H9 (cell line): ENCODE measurements around the gene MUC21. TPM values are rescaled to one million over a fixed set of nuclear protein-coding genes. Genes with fewer than 3 reads are reported as not detected.

Experiments
- DNase-seq: peaks from one replicate; pipeline ENCODE4 v3.0.0-alpha.2; 2017
- H2AFZ ChIP-seq: one replicate; pipeline ENCODE4 v1.6.1; 2013; ENCODE audit warnings: mild to moderate bottlenecking, low read length, control low read depth, moderate library complexity
- H2AK5ac ChIP-seq: 2 replicates; pipeline ENCODE4 v1.6.1; 2013; ENCODE audit warnings: low read length, control low read depth, mixed read lengths; ENCODE audit not compliant: insufficient read length
- H2BK120ac ChIP-seq: one replicate; pipeline ENCODE4 v1.6.1; 2013; ENCODE audit warnings: low read depth, mild to moderate bottlenecking, low read length, control low read depth, inconsistent platforms; ENCODE audit not compliant: poor library complexity, severe bottlenecking
- H2BK12ac ChIP-seq: 2 replicates; pipeline ENCODE4 v1.6.1; 2013; ENCODE audit warnings: low read length, control low read depth, mixed read lengths, low read depth; ENCODE audit not compliant: insufficient read length
- H2BK15ac ChIP-seq: 2 replicates; pipeline ENCODE4 v1.6.1; 2013; ENCODE audit warnings: low read depth, low read length, control low read depth
- H2BK20ac ChIP-seq: one replicate; pipeline ENCODE4 v1.6.1; 2013; ENCODE audit warnings: low read depth, mild to moderate bottlenecking, low read length, control low read depth, inconsistent platforms; ENCODE audit not compliant: poor library complexity, severe bottlenecking
- H2BK5ac ChIP-seq: 2 replicates; pipeline ENCODE4 v1.6.1; 2013; ENCODE audit warnings: low read length, control low read depth, mixed read lengths; ENCODE audit not compliant: insufficient read length
- H3K14ac ChIP-seq: 2 replicates; pipeline ENCODE4 v1.6.1; 2013; ENCODE audit warnings: low read length, control low read depth; ENCODE audit not compliant: insufficient read depth
- H3K18ac ChIP-seq: 2 replicates; pipeline ENCODE4 v1.6.1; 2013; ENCODE audit warnings: low read depth, mild to moderate bottlenecking, mixed read lengths, low read length, control low read depth; ENCODE audit not compliant: insufficient read length
- H3K23ac ChIP-seq: 2 replicates; pipeline ENCODE4 v1.6.1; 2013; ENCODE audit warnings: low read length, control low read depth, mixed read lengths, low read depth; ENCODE audit not compliant: insufficient read length
- H3K23me2 ChIP-seq: 2 replicates; pipeline ENCODE4 v1.6.1; 2013; ENCODE audit warnings: low read depth, mild to moderate bottlenecking, mixed read lengths, low read length, control low read depth; ENCODE audit not compliant: insufficient read length, poor library complexity, severe bottlenecking
- H3K27ac ChIP-seq: 2 replicates; pipeline ENCODE4 v1.5.1; 2013; ENCODE audit warnings: low read length, control low read depth, mixed read lengths, low read depth; ENCODE audit not compliant: insufficient read length
- H3K27me3 ChIP-seq: 2 replicates; pipeline ENCODE4 v1.6.1; 2013; ENCODE audit warnings: low read length, control low read depth, inconsistent platforms; ENCODE audit not compliant: insufficient read depth
- H3K4ac ChIP-seq: 2 replicates; pipeline ENCODE4 v1.6.1; 2013; ENCODE audit warnings: low read depth, mild to moderate bottlenecking, control low read depth, inconsistent platforms, low read length, moderate library complexity
- H3K4me1 ChIP-seq: 2 replicates; pipeline ENCODE4 v1.6.1; 2013; ENCODE audit warnings: low read length, control low read depth, inconsistent platforms; ENCODE audit not compliant: insufficient read depth
- H3K4me2 ChIP-seq: 2 replicates; pipeline ENCODE4 v1.6.1; 2013; ENCODE audit warnings: low read length, control low read depth, mixed read lengths; ENCODE audit not compliant: insufficient read length, insufficient read depth
- H3K56ac ChIP-seq: 2 replicates; pipeline ENCODE4 v1.6.1; 2013; ENCODE audit warnings: low read depth, mild to moderate bottlenecking, mixed read lengths, low read length, control low read depth; ENCODE audit not compliant: insufficient read length
- H3K79me1 ChIP-seq: 2 replicates; pipeline ENCODE4 v1.6.1; 2013; ENCODE audit warnings: low read depth, mild to moderate bottlenecking, moderate library complexity, low read length, control low read depth, inconsistent platforms; ENCODE audit not compliant: insufficient read depth, poor library complexity, severe bottlenecking
- H3K79me2 ChIP-seq: 2 replicates; pipeline ENCODE4 v1.6.1; 2013; ENCODE audit warnings: low read length, control low read depth, inconsistent platforms; ENCODE audit not compliant: insufficient read depth
- H3K9ac ChIP-seq: 2 replicates; pipeline ENCODE4 v1.6.1; 2013; ENCODE audit warnings: low read length, control low read depth, mixed read lengths; ENCODE audit not compliant: insufficient read length; ENCODE audit errors: extremely low read depth
- H3K9me3 ChIP-seq: one replicate; pipeline ENCODE4 v1.6.1; 2013; ENCODE audit warnings: low read depth, low read length, inconsistent platforms; ENCODE audit not compliant: control insufficient read depth
- H3T11ph ChIP-seq: one replicate; pipeline ENCODE4 v1.6.1; 2013; ENCODE audit warnings: mild to moderate bottlenecking, low read length, control low read depth, inconsistent platforms
- H4K20me1 ChIP-seq: one replicate; pipeline ENCODE4 v1.6.1; 2013; ENCODE audit not compliant: control insufficient read depth, insufficient read length, insufficient read depth
- H4K5ac ChIP-seq: 2 replicates; pipeline ENCODE4 v1.6.1; 2013; ENCODE audit warnings: low read depth, mild to moderate bottlenecking, mixed read lengths, low read length, control low read depth; ENCODE audit not compliant: insufficient read length
- H4K8ac ChIP-seq: replicated peaks from 2 replicates; pipeline ENCODE4 v1.6.1; 2013; ENCODE audit warnings: low read length, control low read depth, mixed read lengths, low read depth; ENCODE audit not compliant: insufficient read length
- H4K91ac ChIP-seq: 2 replicates; pipeline ENCODE4 v1.6.1; 2013; ENCODE audit warnings: low read depth, mild to moderate bottlenecking, moderate library complexity, mixed read lengths, low read length, control low read depth; ENCODE audit not compliant: insufficient read length
- H3K27ac Mint-ChIP-seq, 3 experiments: 2 replicates in 2 of 3; 3 replicates in 1 of 3; pipeline ENCODE4 v1.8.0; 2020 to 2021; ENCODE audit warnings: mixed read lengths in 3 of 3, mild to moderate bottlenecking in 1 of 3, moderate library complexity in 1 of 3
- H3K27me3 Mint-ChIP-seq: 2 replicates; pipeline ENCODE4 v1.8.0; 2021; ENCODE audit warnings: low read depth, mild to moderate bottlenecking, moderate library complexity, mixed read lengths
- H3K36me3 Mint-ChIP-seq, 3 experiments: 2 replicates in 2 of 3; 3 replicates in 1 of 3; pipeline ENCODE4 v1.8.0; 2020 to 2021; ENCODE audit warnings: low read depth in 3 of 3, mixed read lengths in 3 of 3; ENCODE audit not compliant: insufficient read depth in 1 of 3
- H3K4me1 Mint-ChIP-seq, 2 experiments: 2 replicates each; pipeline ENCODE4 v1.8.0; 2020; ENCODE audit warnings: mixed read lengths in 2 of 2
- H3K4me3 Mint-ChIP-seq, 2 experiments: 2 replicates in 1 of 2; 3 replicates in 1 of 2; pipeline ENCODE4 v1.8.0; 2020 to 2021; ENCODE audit warnings: mild to moderate bottlenecking in 2 of 2, mixed read lengths in 2 of 2, moderate library complexity in 1 of 2
- H3K9me3 Mint-ChIP-seq, 2 experiments: 2 replicates in 1 of 2; 3 replicates in 1 of 2; pipeline ENCODE4 v1.8.0; 2020; ENCODE audit warnings: mild to moderate bottlenecking in 2 of 2, mixed read lengths in 2 of 2, moderate library complexity in 1 of 2
- CTCF ChIP-seq: fragments of 200-600 bp; sonication (generic); conservative IDR thresholded peaks from 3 replicates; pipeline ENCODE4 v1.8.0; 2021; ENCODE audit warnings: antibody characterized with exemption, mild to moderate bottlenecking
- WGBS: extraction: QIAGEN DNeasy Blood & Tissue Kit; methylation state at CpG from one replicate; pipeline ENCODE4 v1.1.7; 2013; ENCODE audit warnings: missing lambda C conversion rate, low lambda C conversion rate, mixed read lengths; ENCODE audit not compliant: insufficient read length; ENCODE audit errors: extremely low coverage; 5-methylcytosine and 5-hydroxymethylcytosine counted together
- total RNA-seq: library from RNA; stranded (reverse); gene quantifications from 2 replicates; pipeline ENCODE4 v1.2.1, GENCODE V29; 2021

MUC21 gene
- total RNA-seq, 1 experiment from 2014 or later: not detected

- no peak overlapping the region for H2BK15ac ChIP-seq
- H3K4me1 ChIP-seq: no peaks in the 10 kb centered on the region; the same call in 1 of the 2 replicates
- H3K4ac ChIP-seq: no peak overlapping the region
- no peak for DNase-seq
- no peak for TF ChIP-seq CTCF
- Mint-ChIP-seq H3K27me3 (peaks cover 7% of the 10 kb centered on the region), H3K27ac (no peak overlapping the region), H3K4me3 (no peak overlapping the region), H3K36me3 (no peaks in the 10 kb centered on the region), H3K9me3 (no peaks in the 10 kb centered on the region), H3K4me1 (peaks cover 17 to 25% of the 10 kb centered on the region in 2 experiments)
- H3K18ac ChIP-seq: no peak overlapping the region
- H3K56ac ChIP-seq: no peak overlapping the region
- no CpG with 5 or more reads among the region's 4 CpGs for WGBS
- H2AK5ac ChIP-seq: no peak overlapping the region
- H2BK20ac ChIP-seq: no peak overlapping the region
- H4K5ac ChIP-seq: no peak overlapping the region
- H3K27ac ChIP-seq: no peak overlapping the region
- H4K91ac ChIP-seq: no peak overlapping the region
- H3K79me2 ChIP-seq: no peaks in the 10 kb centered on the region
- H3K27me3 ChIP-seq: no peaks in the 10 kb centered on the region
- H3K4me2 ChIP-seq: no peak overlapping the region
- H3K23me2 ChIP-seq: no peaks in the 10 kb centered on the region
- H2BK5ac ChIP-seq: no peak overlapping the region
- no peak overlapping the region for H3T11ph ChIP-seq
- no peaks in the 10 kb centered on the region for H3K79me1 ChIP-seq
- H3K23ac ChIP-seq: no peak overlapping the region
- no peak overlapping the region for H2BK120ac ChIP-seq
- no peak overlapping the region for H3K14ac ChIP-seq
- H2AFZ ChIP-seq: no peak overlapping the region
- H2BK12ac ChIP-seq: no peak overlapping the region
- H3K9ac ChIP-seq: no peak overlapping the region
- no peak overlapping the region for H4K8ac ChIP-seq
- H3K9me3 ChIP-seq: no peaks in the 10 kb centered on the region
- H4K20me1 ChIP-seq: no peaks in the 10 kb centered on the region
These were observed 3.8 kb upstream of the MUC21 start for GRCh38 chr6:30979690-30980089.
